HTR-8/SVneo (cell line): Measurements from ENCODE around the gene ZC3H7B.
"Not testable (repeated sequence)": the region's sequence is repeated elsewhere in the genome, so short reads cannot be mapped to it uniquely, and the experiment has no call there.

Experiments used
- DNase-seq: peaks from one replicate; pipeline ENCODE4 v3.0.0; 2011; ENCODE audit warnings: low spot score, mixed read lengths; ENCODE audit not compliant: insufficient read length
- FAIRE-seq: peaks from 2 replicates; lab custom pipeline; 2011; peaks lifted over from hg19 to GRCh38; lab: Jason Lieb, UNC

The ZC3H7B gene

GRCh38 chr22:41285820-41286638, 15.3 kb upstream of the ZC3H7B start, which contains the start of gene RANGAP1:
Gene RANGAP1 (minus strand): TSS chr22:41286187. CDS start chr22:41281044, 5,143 bp downstream.
- DNase-seq (peak; percentile 96), FAIRE-seq (peak; percentile 90)

- FAIRE-seq = no peak
- DNase-seq = no peak
Observed at GRCh38 chr22:41286639-41287091, 14.7 kb upstream of the ZC3H7B start.

- FAIRE-seq (no peak), DNase-seq (peak; percentile 68)
Observed at GRCh38 chr22:41288245-41288946, 12.9 kb upstream of the ZC3H7B start.

GRCh38 chr22:41289671-41290070, 11.7 kb upstream of the ZC3H7B start:
- no peak for DNase-seq
- no peak for FAIRE-seq

GRCh38 chr22:41290262-41291221, 10.8 kb upstream of the ZC3H7B start:
- DNase-seq (peak; percentile 72), FAIRE-seq (peak; percentile 84)

GRCh38 chr22:41294816-41295215, 6.5 kb upstream of the ZC3H7B start:
- not testable (repeated sequence) for DNase-seq, FAIRE-seq

GRCh38 chr22:41296826-41297667, 4.3 kb upstream of the ZC3H7B start:
- FAIRE-seq (no peak), DNase-seq (no peak)

GRCh38 chr22:41300661-41301060, 664 bp upstream of the ZC3H7B start:
- no peak for FAIRE-seq
- no peak for DNase-seq

GRCh38 chr22:41302021-41302767, 869 bp downstream of the ZC3H7B start:
- FAIRE-seq (no peak), DNase-seq (no peak)

GRCh38 chr22:41302811-41303210, 1.5 kb downstream of the ZC3H7B start:
- DNase-seq (no peak), FAIRE-seq (no peak)

GRCh38 chr22:41305646-41306045, 4.3 kb downstream of the ZC3H7B start:
- peak; percentile 55 for FAIRE-seq
- DNase-seq = peak; percentile 79

- DNase-seq (peak; percentile 54), FAIRE-seq (no peak)
Observed at GRCh38 chr22:41308054-41308453, 6.7 kb downstream of the ZC3H7B start.

GRCh38 chr22:41308544-41308947, 7.2 kb downstream of the ZC3H7B start:
- no peak for FAIRE-seq
- no peak for DNase-seq

GRCh38 chr22:41310336-41310735, 9.0 kb downstream of the ZC3H7B start:
- DNase-seq (no peak), FAIRE-seq (no peak)

GRCh38 chr22:41311487-41311886, 10.2 kb downstream of the ZC3H7B start:
- DNase-seq (no peak), FAIRE-seq (no peak)

- no peak for FAIRE-seq
Observed at GRCh38 chr22:41314821-41315220, 13.5 kb downstream of the ZC3H7B start.

GRCh38 chr22:41315586-41315985, 14.3 kb downstream of the ZC3H7B start:
- DNase-seq = no peak
- no peak for FAIRE-seq

More at GRCh38 chr22:41314821-41315220, 13.5 kb downstream of the ZC3H7B start:
- no peak for DNase-seq

GRCh38 chr22:41320416-41321240, 19.3 kb downstream of the ZC3H7B start:
- FAIRE-seq (peak; percentile 20), DNase-seq (no peak)
